Measurements from ENCODE around the gene PTGR3. TPM values are rescaled to one million over a fixed set of nuclear protein-coding genes. Genes with fewer than 3 reads are reported as not detected.
A peak's percentile ranks its signal among the peaks of the same experiment; 100 is the strongest.

Gene PTGR3
- total and polyA plus RNA-seq, 2 experiments from 2014 or later, result 17.4 to 21.1 TPM

- DNase-seq (ENCODE audit: low read depth in 1 of 2, low spot score in 1 of 2), result peak; percentile 40 to 64
- peak overlapping the region; percentile 52 for H3K27ac ChIP-seq
- peaks cover 40% of the 10 kb centered on the region for H3K27me3 ChIP-seq
- peak overlapping the region; percentile 97 for H3K4me3 ChIP-seq
- H3K36me3 ChIP-seq, result no peaks in the 10 kb centered on the region
- no peak for TF ChIP-seq CTCF (IDR thresholded peaks at IDR 0.05; ENCODE audit: low read depth, low read length)
- H3K9me3 ChIP-seq (ENCODE audit: low read depth), result no peaks in the 10 kb centered on the region
- H3K4me1 ChIP-seq (ENCODE audit: low read depth), result peaks cover 20% of the 10 kb centered on the region
Observed at GRCh38 chr18:75211002-75211621, 2.2 kb upstream of the PTGR3 start.

GRCh38 chr18:75210274-75211001, 1.5 kb upstream of the PTGR3 start, which contains the start of gene TSHZ1:
Gene TSHZ1, plus strand, starts transcription at chr18:75210797. Its CDS starts 1,080 bp downstream, at chr18:75211877.
- DNase-seq (ENCODE audit: low read depth in 1 of 2, low spot score in 1 of 2), result peak; percentile 80 to 85
- Histone ChIP-seq H3K36me3 (no peaks in the 10 kb centered on the region), H3K9me3 (ENCODE audit: low read depth) (no peaks in the 10 kb centered on the region), H3K27ac (peak within 1 kb of the TSS; percentile 89), H3K27me3 (peaks cover 46% of the 10 kb centered on the region), H3K4me3 (peak within 1 kb of the TSS; percentile 97), H3K4me1 (ENCODE audit: low read depth) (peaks cover 20% of the 10 kb centered on the region)
- no peak for TF ChIP-seq CTCF (IDR thresholded peaks at IDR 0.05; ENCODE audit: low read depth, low read length)

- peak in 1 of 2 donors; percentile 43 for DNase-seq (ENCODE audit: low read depth in 1 of 2, low spot score in 1 of 2)
- no peaks in the 10 kb centered on the region for H3K36me3 ChIP-seq
Observed at GRCh38 chr18:75209951-75210258, 966 bp upstream of the PTGR3 start.

DNA sequence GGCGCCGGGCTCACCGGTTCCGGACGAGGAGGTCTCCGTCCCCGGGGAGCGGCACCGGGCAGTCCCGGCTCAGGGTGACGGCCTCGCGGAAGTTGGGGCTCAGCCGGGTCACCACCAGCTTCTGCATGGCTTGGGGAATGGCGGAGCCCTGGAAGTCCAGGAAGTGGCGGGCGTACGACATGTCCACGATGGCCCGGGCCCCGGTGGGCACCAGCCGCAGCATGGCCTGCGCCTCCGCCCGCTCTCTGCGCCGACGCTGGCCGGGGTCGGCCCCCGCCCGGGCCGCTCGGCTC, 157 bp downstream of the PTGR3 start:
- H3K36me3 ChIP-seq, result no peaks in the 10 kb centered on the region
- H3K27ac ChIP-seq, result peak overlapping the region; percentile 89
- peaks cover 20% of the 10 kb centered on the region for H3K4me1 ChIP-seq (ENCODE audit: low read depth)
- TF ChIP-seq CTCF (IDR thresholded peaks at IDR 0.05; ENCODE audit: low read depth, low read length), result no peak
- DNase-seq (ENCODE audit: low read depth in 1 of 2, low spot score in 1 of 2), result no peak
- H3K27me3 ChIP-seq, result peaks cover 58% of the 10 kb centered on the region
- H3K4me3 ChIP-seq, result peak overlapping the region; percentile 97
- no peaks in the 10 kb centered on the region for H3K9me3 ChIP-seq (ENCODE audit: low read depth)

More at GRCh38 chr18:75209951-75210258, 966 bp upstream of the PTGR3 start:
- peak overlapping the region; percentile 89 for H3K27ac ChIP-seq
- H3K27me3 ChIP-seq, result peaks cover 52% of the 10 kb centered on the region
- TF ChIP-seq CTCF (IDR thresholded peaks at IDR 0.05; ENCODE audit: low read depth, low read length), result no peak
- H3K4me1 ChIP-seq (ENCODE audit: low read depth), result peaks cover 20% of the 10 kb centered on the region
- H3K4me3 ChIP-seq, result peak overlapping the region; percentile 97
- no peaks in the 10 kb centered on the region for H3K9me3 ChIP-seq (ENCODE audit: low read depth)

DNA sequence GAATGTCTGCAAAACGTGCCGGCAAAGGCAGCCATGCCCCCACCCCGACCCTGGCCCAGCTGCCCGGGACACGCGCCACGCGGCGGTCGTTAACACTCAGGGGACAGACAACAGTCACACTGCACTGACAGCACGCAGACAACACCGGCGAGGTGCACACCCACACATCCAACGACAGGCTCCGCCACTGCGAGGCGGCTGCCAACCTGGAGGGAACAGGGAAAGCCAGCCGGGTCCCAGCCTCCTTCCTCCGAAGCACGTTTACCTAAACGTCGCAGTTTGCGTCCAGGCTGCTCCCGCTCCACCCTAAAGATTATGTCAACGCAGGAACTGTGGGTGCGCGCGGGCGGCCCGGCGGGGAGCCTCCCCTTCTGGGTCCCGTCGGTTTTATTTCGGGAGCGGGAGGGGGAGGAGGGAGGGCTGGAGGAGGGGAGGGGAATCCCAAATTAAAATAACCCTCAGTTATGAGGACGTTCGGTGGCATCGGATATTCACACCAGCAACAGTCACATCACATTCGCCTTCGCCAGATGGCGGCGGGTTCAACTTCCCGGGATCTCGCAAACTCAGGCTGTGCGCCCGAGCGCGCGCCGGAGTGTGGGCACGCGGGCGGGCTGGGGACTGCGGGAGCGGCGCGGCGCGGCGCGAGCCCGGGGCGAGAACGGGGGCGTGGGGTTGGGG, 644 bp downstream of the PTGR3 start:
- Histone ChIP-seq H3K4me3 (peak overlapping the region; percentile 97), H3K4me1 (ENCODE audit: low read depth) (peaks cover 20% of the 10 kb centered on the region), H3K27me3 (peaks cover 58% of the 10 kb centered on the region), H3K9me3 (ENCODE audit: low read depth) (no peaks in the 10 kb centered on the region), H3K36me3 (no peaks in the 10 kb centered on the region), H3K27ac (peak overlapping the region; percentile 89)
- DNase-seq (ENCODE audit: low read depth in 1 of 2, low spot score in 1 of 2), result peak; percentile 66 to 67
- TF ChIP-seq CTCF (IDR thresholded peaks at IDR 0.05; ENCODE audit: low read depth, low read length), result no peak
